ENCODE results near the gene RFLNA.
"Not testable (repeated sequence)": the region's sequence is repeated elsewhere in the genome, so short reads cannot be mapped to it uniquely, and the experiment has no call there.

RFLNA gene

DNA sequence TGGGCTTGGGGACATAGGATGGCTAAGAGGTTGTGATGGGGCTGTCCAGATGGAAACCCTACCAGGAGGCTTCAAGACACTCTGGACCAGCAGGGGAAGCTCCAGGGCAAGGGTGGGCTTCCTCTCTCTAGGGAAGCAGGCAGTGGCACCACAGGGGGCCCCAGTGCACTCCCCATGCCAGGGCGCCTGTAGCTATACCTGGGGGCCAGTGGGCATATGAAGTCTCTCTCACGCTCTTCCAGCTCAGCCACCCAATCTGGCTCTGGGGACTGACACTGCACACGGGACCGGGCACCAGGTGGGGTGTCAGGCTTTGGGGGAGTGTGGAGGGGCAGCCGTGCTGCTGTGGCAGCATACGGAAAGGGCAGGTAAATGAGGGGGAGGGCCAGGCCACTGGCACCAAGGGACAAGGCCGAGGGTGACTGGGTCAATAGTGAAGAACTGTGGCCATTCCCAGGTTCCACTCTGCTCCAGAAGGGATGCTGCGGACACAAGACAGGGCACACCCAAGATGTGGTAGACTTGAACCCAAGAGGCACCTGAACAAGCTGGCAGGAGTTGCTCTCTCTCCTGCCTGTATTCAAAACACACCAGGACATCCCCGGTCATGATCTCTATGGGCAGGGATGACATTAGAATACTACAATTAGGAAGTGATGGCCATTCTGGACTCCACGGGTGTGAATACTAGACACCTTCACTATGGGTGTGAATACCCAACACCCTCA lies 27.5 kb downstream of the RFLNA start:
- TF ChIP-seq EZH2phosphoT487 (IDR thresholded peaks at IDR 0.05; ENCODE audit: low read depth) = no peak
- TF ChIP-seq, protein P1, sequence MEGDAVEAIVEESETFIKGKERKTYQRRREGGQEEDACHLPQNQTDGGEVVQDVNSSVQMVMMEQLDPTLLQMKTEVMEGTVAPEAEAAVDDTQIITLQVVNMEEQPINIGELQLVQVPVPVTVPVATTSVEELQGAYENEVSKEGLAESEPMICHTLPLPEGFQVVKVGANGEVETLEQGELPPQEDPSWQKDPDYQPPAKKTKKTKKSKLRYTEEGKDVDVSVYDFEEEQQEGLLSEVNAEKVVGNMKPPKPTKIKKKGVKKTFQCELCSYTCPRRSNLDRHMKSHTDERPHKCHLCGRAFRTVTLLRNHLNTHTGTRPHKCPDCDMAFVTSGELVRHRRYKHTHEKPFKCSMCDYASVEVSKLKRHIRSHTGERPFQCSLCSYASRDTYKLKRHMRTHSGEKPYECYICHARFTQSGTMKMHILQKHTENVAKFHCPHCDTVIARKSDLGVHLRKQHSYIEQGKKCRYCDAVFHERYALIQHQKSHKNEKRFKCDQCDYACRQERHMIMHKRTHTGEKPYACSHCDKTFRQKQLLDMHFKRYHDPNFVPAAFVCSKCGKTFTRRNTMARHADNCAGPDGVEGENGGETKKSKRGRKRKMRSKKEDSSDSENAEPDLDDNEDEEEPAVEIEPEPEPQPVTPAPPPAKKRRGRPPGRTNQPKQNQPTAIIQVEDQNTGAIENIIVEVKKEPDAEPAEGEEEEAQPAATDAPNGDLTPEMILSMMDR (IDR thresholded peaks at IDR 0.05; ENCODE audit: low read depth, low read length) = no peak
- no peaks in the 10 kb centered on the region for H3K27me3 ChIP-seq (ENCODE audit: low read depth, low read length)
- peaks cover 41% of the 10 kb centered on the region for H3K36me3 ChIP-seq (replicated peaks; ENCODE audit: low read depth, low read length)
- H3K4me1 ChIP-seq (ENCODE audit: low read length) = peaks cover 11% of the 10 kb centered on the region
- no peaks in the 10 kb centered on the region for H3K79me2 ChIP-seq (ENCODE audit: low read length)
- H3K4me3 ChIP-seq (ENCODE audit: low read length) = no peak overlapping the region
- H3K9me3 ChIP-seq (ENCODE audit: insufficient read depth, low read length) = peaks cover 13% of the 10 kb centered on the region
- H3K9ac ChIP-seq (ENCODE audit: low read length) = no peak overlapping the region
- no peak overlapping the region for H3K27ac ChIP-seq (ENCODE audit: low read length)
- H4K20me1 ChIP-seq (ENCODE audit: insufficient read depth, low read length) = no peaks in the 10 kb centered on the region
- no peak overlapping the region for H3K4me2 ChIP-seq (ENCODE audit: low read length)
- no peak overlapping the region for H2AFZ ChIP-seq (ENCODE audit: low read depth, low read length)

DNA sequence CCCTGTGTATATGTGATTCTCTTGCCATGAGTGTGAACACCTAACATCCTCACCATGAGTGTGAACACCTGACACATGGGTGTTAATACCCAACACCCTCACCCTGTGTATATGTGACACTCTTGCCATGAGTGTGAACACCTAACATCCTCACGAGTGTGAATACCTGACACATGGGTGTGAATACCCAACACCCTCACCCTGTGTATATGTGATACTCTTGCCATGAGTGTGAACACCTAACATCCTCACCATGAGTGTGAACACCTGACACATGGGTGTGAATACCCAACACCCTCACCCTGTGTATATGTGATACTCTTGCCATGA lies 28.1 kb downstream of the RFLNA start:
- not testable (repeated sequence) for H2AFZ ChIP-seq (ENCODE audit: low read depth, low read length); H4K20me1 ChIP-seq (ENCODE audit: insufficient read depth, low read length); H3K4me2 ChIP-seq (ENCODE audit: low read length); H3K27ac ChIP-seq (ENCODE audit: low read length); H3K9ac ChIP-seq (ENCODE audit: low read length); H3K79me2 ChIP-seq (ENCODE audit: low read length); H3K27me3 ChIP-seq (ENCODE audit: low read depth, low read length); H3K4me3 ChIP-seq (ENCODE audit: low read length)
- Histone ChIP-seq H3K9me3 (ENCODE audit: insufficient read depth, low read length) (peaks cover 13% of the 10 kb centered on the region), H3K4me1 (ENCODE audit: low read length) (peaks cover 11% of the 10 kb centered on the region), H3K36me3 (replicated peaks; ENCODE audit: low read depth, low read length) (peaks cover 44% of the 10 kb centered on the region)

GRCh38 chr12:124323771-124324530 lies 29.1 kb downstream of the RFLNA start:
- no peak overlapping the region for H3K4me3 ChIP-seq (ENCODE audit: low read length)
- no peak overlapping the region for H3K4me2 ChIP-seq (ENCODE audit: low read length)
- H3K27ac ChIP-seq (ENCODE audit: low read length) = no peak overlapping the region
- peaks cover 52% of the 10 kb centered on the region for H3K36me3 ChIP-seq (replicated peaks; ENCODE audit: low read depth, low read length)
- H4K20me1 ChIP-seq (ENCODE audit: insufficient read depth, low read length) = no peaks in the 10 kb centered on the region
- no peaks in the 10 kb centered on the region for H3K79me2 ChIP-seq (ENCODE audit: low read length)
- no peak overlapping the region for H2AFZ ChIP-seq (ENCODE audit: low read depth, low read length)
- TF ChIP-seq EZH2phosphoT487 (IDR thresholded peaks at IDR 0.05; ENCODE audit: low read depth) = no peak
- TF ChIP-seq, protein P1 (IDR thresholded peaks at IDR 0.05; ENCODE audit: low read depth, low read length) = no peak
- H3K9ac ChIP-seq (ENCODE audit: low read length) = no peak overlapping the region
- H3K27me3 ChIP-seq (ENCODE audit: low read depth, low read length) = no peaks in the 10 kb centered on the region
- peaks cover 13% of the 10 kb centered on the region for H3K9me3 ChIP-seq (ENCODE audit: insufficient read depth, low read length)
- peaks cover 11% of the 10 kb centered on the region for H3K4me1 ChIP-seq (ENCODE audit: low read length)

- Histone ChIP-seq H3K4me3 (ENCODE audit: low read length) (no peak overlapping the region), H3K36me3 (replicated peaks; ENCODE audit: low read depth, low read length) (peaks cover 55% of the 10 kb centered on the region), H3K27ac (ENCODE audit: low read length) (no peak overlapping the region), H4K20me1 (ENCODE audit: insufficient read depth, low read length) (no peaks in the 10 kb centered on the region), H3K4me1 (ENCODE audit: low read length) (peaks cover 2% of the 10 kb centered on the region; the same call in 1 of the 2 replicates), H3K4me2 (ENCODE audit: low read length) (no peak overlapping the region), H3K79me2 (ENCODE audit: low read length) (no peaks in the 10 kb centered on the region), H3K27me3 (ENCODE audit: low read depth, low read length) (no peaks in the 10 kb centered on the region), H3K9ac (ENCODE audit: low read length) (no peak overlapping the region), H2AFZ (ENCODE audit: low read depth, low read length) (no peak overlapping the region), H3K9me3 (ENCODE audit: insufficient read depth, low read length) (peaks cover 13% of the 10 kb centered on the region)
- TF ChIP-seq, protein P1 (IDR thresholded peaks at IDR 0.05; ENCODE audit: low read depth, low read length) = no peak
- no peak for TF ChIP-seq EZH2phosphoT487 (IDR thresholded peaks at IDR 0.05; ENCODE audit: low read depth)
Observed at GRCh38 chr12:124324803-124325705, 30.2 kb downstream of the RFLNA start.
